MM.1S (cell line): ENCODE data around the gene PXMP4.
"Not testable (repeated sequence)": the region's sequence is repeated elsewhere in the genome, so short reads cannot be mapped to it uniquely, and the experiment has no call there.

ENCODE experiments used
- EZH2 ChIP-seq: fragments of 300-600 bp; sonication (generic); optimal IDR thresholded peaks from 2 replicates; pipeline ENCODE3; 2017; ENCODE audit warnings: low read depth, mild to moderate bottlenecking, antibody characterized with exemption, low read length, mixed read lengths
- TF ChIP-seq, protein P1 (sequence below): fragments of 300-600 bp; sonication (generic); IDR thresholded peaks from 2 replicates; pipeline ENCODE4 v1.5.1; 2016; ENCODE audit warnings: antibody characterized with exemption, low read length, mixed read lengths

DNA sequence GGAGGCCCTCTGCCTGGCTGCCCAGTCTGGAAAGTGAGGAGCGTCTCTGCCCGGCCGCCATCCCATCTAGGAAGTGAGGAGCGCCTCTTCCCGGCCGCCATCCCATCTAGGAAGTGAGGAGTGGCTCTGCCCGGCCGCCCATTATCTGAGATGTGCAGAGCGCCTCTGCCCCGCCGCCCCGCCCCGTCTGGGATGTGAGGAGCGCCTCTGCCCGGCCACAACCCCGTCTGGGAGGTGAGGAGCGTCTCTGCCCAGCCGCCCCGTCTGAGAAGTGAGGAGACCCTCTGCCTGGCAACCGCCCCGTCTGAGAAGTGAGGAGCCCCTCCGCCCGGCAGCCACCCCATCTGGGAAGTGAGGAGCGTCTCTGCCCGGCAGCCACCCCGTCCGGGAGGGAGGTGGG lies 21.1 kb downstream of the PXMP4 start:
- TF ChIP-seq, protein P1, sequence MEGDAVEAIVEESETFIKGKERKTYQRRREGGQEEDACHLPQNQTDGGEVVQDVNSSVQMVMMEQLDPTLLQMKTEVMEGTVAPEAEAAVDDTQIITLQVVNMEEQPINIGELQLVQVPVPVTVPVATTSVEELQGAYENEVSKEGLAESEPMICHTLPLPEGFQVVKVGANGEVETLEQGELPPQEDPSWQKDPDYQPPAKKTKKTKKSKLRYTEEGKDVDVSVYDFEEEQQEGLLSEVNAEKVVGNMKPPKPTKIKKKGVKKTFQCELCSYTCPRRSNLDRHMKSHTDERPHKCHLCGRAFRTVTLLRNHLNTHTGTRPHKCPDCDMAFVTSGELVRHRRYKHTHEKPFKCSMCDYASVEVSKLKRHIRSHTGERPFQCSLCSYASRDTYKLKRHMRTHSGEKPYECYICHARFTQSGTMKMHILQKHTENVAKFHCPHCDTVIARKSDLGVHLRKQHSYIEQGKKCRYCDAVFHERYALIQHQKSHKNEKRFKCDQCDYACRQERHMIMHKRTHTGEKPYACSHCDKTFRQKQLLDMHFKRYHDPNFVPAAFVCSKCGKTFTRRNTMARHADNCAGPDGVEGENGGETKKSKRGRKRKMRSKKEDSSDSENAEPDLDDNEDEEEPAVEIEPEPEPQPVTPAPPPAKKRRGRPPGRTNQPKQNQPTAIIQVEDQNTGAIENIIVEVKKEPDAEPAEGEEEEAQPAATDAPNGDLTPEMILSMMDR, result not testable (repeated sequence)
- not testable (repeated sequence) for TF ChIP-seq EZH2
